K562 (cell line): ENCODE measurements around the gene DDR1. TPM values are rescaled to one million over a fixed set of nuclear protein-coding genes. Genes with fewer than 3 reads are reported as not detected.

Experiments used
- ATAC-seq: fragments of 200-7000 bp; cut with Tn5 transposase; 3 replicates; pipeline ENCODE4 v1.9.1; 2020; ENCODE audit warnings: moderate library complexity
- BruUV-seq: library from RNA; stranded (reverse); fragments of 400-500 nt; replicated peaks from 2 replicates; lab custom pipeline; 2021; lab: Mats Ljungman, UMichigan
- CTCF ChIA-PET: fragments of 300-600 bp; formaldehyde crosslinking; extraction: SDS; loops from one replicate; lab custom pipeline; 2021; ENCODE audit warnings: low intra/inter-chr PET ratio; lab: Yijun Ruan, JAX
- POLR2A ChIA-PET: fragments of 300-600, 350-650 bp; sonication (Branson Sonifier 250); formaldehyde crosslinking; extraction: SDS; loops from one replicate; lab custom pipeline; 2021; ENCODE audit warnings: antibody characterized with exemption, inconsistent platforms; lab: Yijun Ruan, JAX
- DNase-seq, 4 experiments: peaks; one replicate each; pipeline versions ENCODE4 v3.0.0 to v3.0.0-alpha.2; 2011 to 2018; ENCODE audit warnings: low spot score in 3 of 4, mixed read lengths in 3 of 4; ENCODE audit errors: extremely low read depth in 1 of 4
- FAIRE-seq: peaks from 2 replicates; lab custom pipeline; 2011; peaks lifted over from hg19 to GRCh38; lab: Jason Lieb, UNC
- H2AFZ ChIP-seq: 2 replicates; pipeline ENCODE4 v1.6.0; 2011; ENCODE audit warnings: low read depth, low read length, control low read depth, inconsistent platforms
- H3K27ac ChIP-seq: fragments of 200-600 bp; 3 replicates; pipeline ENCODE4 v1.8.0; 2011; ENCODE audit warnings: low read depth, mild to moderate bottlenecking, control low read depth, inconsistent platforms, low read length, moderate library complexity, mixed read lengths; ENCODE audit errors: extremely low read depth
- H3K27me3 ChIP-seq, 2 experiments: fragments of 300-600 bp in 1 of 2; 2 replicates in 1 of 2; 3 replicates in 1 of 2; pipeline versions ENCODE4 v1.6.0 to v1.8.0; 2011; ENCODE audit warnings: inconsistent platforms in 2 of 2, low read length in 2 of 2, mild to moderate bottlenecking in 1 of 2, mixed read lengths in 1 of 2, moderate library complexity in 1 of 2; ENCODE audit not compliant: control insufficient read depth in 2 of 2, insufficient read depth in 2 of 2
- H3K36me3 ChIP-seq: fragments of 300-600 bp; 3 replicates; pipeline ENCODE4 v1.8.0; 2011; ENCODE audit warnings: mild to moderate bottlenecking, low read length, inconsistent platforms; ENCODE audit not compliant: control insufficient read depth, insufficient read depth
- H3K4me1 ChIP-seq, 2 experiments: fragments of 200-600 bp in 1 of 2; replicated peaks in 1 of 2; 2 replicates in 1 of 2; 3 replicates in 1 of 2; pipeline versions ENCODE4 v1.5.1 to v1.8.0; 2011; ENCODE audit warnings: inconsistent platforms in 2 of 2, low read length in 2 of 2, mild to moderate bottlenecking in 1 of 2, mixed read lengths in 1 of 2, moderate library complexity in 1 of 2; ENCODE audit not compliant: control insufficient read depth in 2 of 2, insufficient read depth in 2 of 2
- H3K4me2 ChIP-seq: 2 replicates; pipeline ENCODE4 v1.6.1; 2011; ENCODE audit warnings: low read length, control low read depth, inconsistent platforms, mixed read lengths; ENCODE audit not compliant: insufficient read depth
- H3K4me3 ChIP-seq: fragments of 200-600 bp; sonication (generic), shearing (Covaris generic); 2 replicates; pipeline ENCODE4 v1.5.1; 2016; ENCODE audit warnings: control low read depth, inconsistent platforms
- H3K79me2 ChIP-seq: fragments of 200-600 bp; 3 replicates; pipeline ENCODE4 v1.8.0; 2011; ENCODE audit warnings: low read length, inconsistent platforms; ENCODE audit not compliant: control insufficient read depth, insufficient read depth
- H3K9ac ChIP-seq, 2 experiments: 2 replicates each; pipeline versions ENCODE4 v1.6.0 to v1.6.1; 2011; ENCODE audit warnings: low read depth in 2 of 2, low read length in 2 of 2, control low read depth in 1 of 2, inconsistent platforms in 1 of 2, mild to moderate bottlenecking in 1 of 2, mixed read lengths in 1 of 2; ENCODE audit not compliant: insufficient read depth in 1 of 2
- H3K9me1 ChIP-seq: one replicate; pipeline ENCODE4 v1.6.0; 2011; ENCODE audit warnings: inconsistent platforms, mild to moderate bottlenecking, low read length, moderate library complexity; ENCODE audit not compliant: control insufficient read depth, insufficient read depth
- H3K9me3 ChIP-seq: replicated peaks from 2 replicates; pipeline ENCODE4 v1.5.1; 2011; ENCODE audit warnings: low read depth, low read length, inconsistent platforms; ENCODE audit not compliant: control insufficient read depth, insufficient read depth
- H4K20me1 ChIP-seq: replicated peaks from 2 replicates; pipeline ENCODE4 v1.6.1; 2011; ENCODE audit warnings: low read length, inconsistent platforms, mixed read lengths; ENCODE audit not compliant: control insufficient read depth, insufficient read depth
- BACH1 ChIP-seq: fragments of 200-800 bp; sonication (Bioruptor generic); IDR thresholded peaks from 2 replicates; pipeline ENCODE4 v1.6.1; 2016; ENCODE audit warnings: missing genetic modification characterization, missing compliant biosample characterization
- CBFA2T2 ChIP-seq: fragments of 450-650 bp; conservative IDR thresholded peaks from 2 replicates; pipeline ENCODE4 v1.6.1; 2017; ENCODE audit warnings: mild to moderate bottlenecking
- CBX3 ChIP-seq, 2 experiments: IDR thresholded peaks; 1 replicate in 1 of 2; 2 replicates in 1 of 2; pipeline ENCODE4 v1.6.1; 2012; ENCODE audit warnings: inconsistent platforms in 2 of 2, low read length in 2 of 2, borderline replicate concordance in 1 of 2, control low read depth in 1 of 2
- DPF2 ChIP-seq: fragments of 450-650 bp; IDR thresholded peaks from 2 replicates; pipeline ENCODE4 v1.6.1; 2016
- ETV1 ChIP-seq: fragments of 450-650 bp; conservative IDR thresholded peaks from 2 replicates; pipeline ENCODE4 v1.6.1; 2016; ENCODE audit warnings: missing genetic modification characterization, control low read depth, low read depth, missing compliant biosample characterization
- FIP1L1 ChIP-seq: fragments of 200-400 bp; formaldehyde crosslinking; IDR thresholded peaks from 2 replicates; pipeline ENCODE4 v1.6.1; 2018; ENCODE audit warnings: mild to moderate bottlenecking, low read depth, low read length; ENCODE audit not compliant: poor library complexity, severe bottlenecking
- L3MBTL2 ChIP-seq: fragments of 450-650 bp; IDR thresholded peaks from 2 replicates; pipeline ENCODE4 v1.6.1; 2016; ENCODE audit warnings: mild to moderate bottlenecking, moderate library complexity
- RAD51 ChIP-seq: fragments of 450-650 bp; IDR thresholded peaks from 2 replicates; pipeline ENCODE4 v1.7.1; 2016; ENCODE audit warnings: low read depth, mild to moderate bottlenecking, borderline replicate concordance
- RBM14 ChIP-seq: fragments of 200-400 bp; formaldehyde crosslinking; IDR thresholded peaks from 2 replicates; pipeline ENCODE4 v1.6.1; 2018; ENCODE audit warnings: low read depth, mild to moderate bottlenecking, low read length, moderate library complexity, borderline replicate concordance; ENCODE audit not compliant: insufficient read depth
- RBM15 ChIP-seq: fragments of 200-400 bp; formaldehyde crosslinking; IDR thresholded peaks from 2 replicates; pipeline ENCODE4 v1.6.1; 2018; ENCODE audit warnings: mild to moderate bottlenecking, low read length, moderate library complexity; ENCODE audit not compliant: insufficient read depth
- SMARCA5 ChIP-seq: fragments of 450-650 bp; IDR thresholded peaks from 2 replicates; pipeline ENCODE4 v1.6.1; 2016
- SMC3 ChIP-seq: conservative IDR thresholded peaks from 2 replicates; pipeline ENCODE4 v1.6.1; 2011; ENCODE audit warnings: low read depth, low read length, improper control_type of control experiment; ENCODE audit not compliant: insufficient read depth
- USF2 ChIP-seq: sonication (generic); formaldehyde crosslinking; IDR thresholded peaks from 2 replicates; pipeline ENCODE4 v1.5.0; 2020; ENCODE audit warnings: missing genetic modification reagents
- WGBS: fragments of 100-300 bp; shearing (Covaris generic); methylation state at CpG from one replicate; pipeline ENCODE4 v1.1.6; 2016; ENCODE audit warnings: low coverage, mixed read lengths; ENCODE audit not compliant: insufficient coverage; ENCODE audit errors: missing lambda C conversion rate; 5-methylcytosine and 5-hydroxymethylcytosine counted together
- in situ Hi-C: fragments of 300-500 bp; cut with MboI; formaldehyde crosslinking; loops from 4 replicates; pipeline ENCODE4 v1.15.0; 2018; ENCODE audit warnings: inconsistent platforms, mixed read lengths
- intact Hi-C: fragments of 100-400 bp; cut with micrococcal nuclease; formaldehyde crosslinking; loops from 2 replicates; pipeline ENCODE4 v1.14.2; 2022
- polyA plus RNA-seq, 8 experiments: library from polyadenylated mRNA; depleted of rRNA in 4 of 8; stranded (reverse) in 5 of 8; unstranded in 3 of 8; fragments of >200 nt; fragmentation: Nextera tagmentation in 2 of 8; fragmentation: Illumina TruSeq in 1 of 8; extraction: Ambion mirVana in 2 of 8; extraction: Trizol in 1 of 8; gene quantifications; 2 replicates each; pipeline versions ENCODE4 v1.2.1 to v1.2.3, GENCODE V29; 2011 to 2014; ENCODE audit warnings: inconsistent platforms in 1 of 8, missing spikeins in 1 of 8
- total RNA-seq, 7 experiments: library from RNA; depleted of rRNA in 6 of 7; stranded (reverse); fragments of >200 nt in 6 of 7; fragmentation: Illumina TruSeq in 2 of 7; extraction: Trizol in 2 of 7; gene quantifications; 2 replicates each; pipeline versions ENCODE4 v1.2.1 to v1.2.3, GENCODE V29; 2011 to 2021; ENCODE audit warnings: low replicate concordance in 1 of 7
- TF ChIP-seq, protein P1 (sequence below): sonication (generic); formaldehyde crosslinking; IDR thresholded peaks from 2 replicates; pipeline ENCODE4 v1.9.0; 2022; ENCODE audit warnings: mild to moderate bottlenecking, missing genetic modification reagents
- TF ChIP-seq, protein P2 (sequence below): fragments of 250-450 bp; sonication (Bioruptor Pico); IDR thresholded peaks from 2 replicates; pipeline ENCODE4 v1.8.0; 2022; ENCODE audit warnings: inconsistent platforms, mild to moderate bottlenecking, moderate library complexity, borderline replicate concordance

Gene DDR1
- total and polyA plus RNA-seq, 9 of the 15 experiments (the other 6 are each of a cell fraction or from before 2014, with no cell fraction given), result 1.4 to 44.6 (median 12.2) TPM

DNA sequence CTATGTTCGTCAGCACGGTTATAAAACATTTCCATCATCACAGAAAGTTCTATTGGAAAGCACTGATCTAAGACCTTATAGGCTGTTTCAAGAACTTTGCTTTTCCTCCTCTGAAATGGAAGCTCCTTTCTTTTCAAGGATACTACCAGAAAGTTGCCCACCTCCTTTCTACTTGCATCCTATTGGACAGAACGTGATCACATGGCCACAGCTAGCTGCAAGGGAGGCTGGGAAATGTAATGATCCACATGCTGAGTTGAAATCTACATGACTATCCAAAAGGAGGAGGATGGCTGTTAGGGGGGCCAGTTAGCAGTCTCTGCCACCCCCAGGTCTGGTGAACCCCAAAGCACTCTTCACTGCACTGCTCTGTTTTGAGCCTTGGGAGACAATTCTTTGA is 44.4 kb downstream of the DDR1 start:
- H3K36me3 ChIP-seq, result peaks cover 22% of the 10 kb centered on the region; the same call in 2 of the 3 replicates
- H4K20me1 ChIP-seq, result no peaks in the 10 kb centered on the region
- H3K4me3 ChIP-seq, result no peak overlapping the region
- TF ChIP-seq RBM15 (no peak), RAD51 (peak; percentile 69), SMC3 (no peak), CBX3 (IDR thresholded peaks at IDR 0.05; ENCODE audit: borderline replicate concordance in 1 of 2, low read length in 2 of 2) (peak in 1 of 2 experiments; percentile 96; a peak in 2 of 3 replicates), ETV1 (tag) (no peak), FIP1L1 (no peak), USF2 (CRISPR knock-in tag) (peak; percentile 84), BACH1 (tag) (no peak), SMARCA5 (no peak), L3MBTL2 (0 out of 2 replicates have a peak, but pooled peaks have one; percentile 13), RBM14 (no peak), DPF2 (no peak), CBFA2T2 (0 out of 2 replicates have a peak, but pooled peaks have one; percentile 12)
- TF ChIP-seq, protein P1, sequence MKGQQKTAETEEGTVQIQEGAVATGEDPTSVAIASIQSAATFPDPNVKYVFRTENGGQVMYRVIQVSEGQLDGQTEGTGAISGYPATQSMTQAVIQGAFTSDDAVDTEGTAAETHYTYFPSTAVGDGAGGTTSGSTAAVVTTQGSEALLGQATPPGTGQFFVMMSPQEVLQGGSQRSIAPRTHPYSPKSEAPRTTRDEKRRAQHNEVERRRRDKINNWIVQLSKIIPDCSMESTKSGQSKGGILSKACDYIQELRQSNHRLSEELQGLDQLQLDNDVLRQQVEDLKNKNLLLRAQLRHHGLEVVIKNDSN (CRISPR knock-in tag), result peak; percentile 90
- TF ChIP-seq, protein P2, sequence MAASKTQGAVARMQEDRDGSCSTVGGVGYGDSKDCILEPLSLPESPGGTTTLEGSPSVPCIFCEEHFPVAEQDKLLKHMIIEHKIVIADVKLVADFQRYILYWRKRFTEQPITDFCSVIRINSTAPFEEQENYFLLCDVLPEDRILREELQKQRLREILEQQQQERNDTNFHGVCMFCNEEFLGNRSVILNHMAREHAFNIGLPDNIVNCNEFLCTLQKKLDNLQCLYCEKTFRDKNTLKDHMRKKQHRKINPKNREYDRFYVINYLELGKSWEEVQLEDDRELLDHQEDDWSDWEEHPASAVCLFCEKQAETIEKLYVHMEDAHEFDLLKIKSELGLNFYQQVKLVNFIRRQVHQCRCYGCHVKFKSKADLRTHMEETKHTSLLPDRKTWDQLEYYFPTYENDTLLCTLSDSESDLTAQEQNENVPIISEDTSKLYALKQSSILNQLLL (CRISPR knock-in tag), result no peak
- H3K27ac ChIP-seq, result no peak overlapping the region
- CTCF ChIA-PET, result no interaction called here
- no peaks in the 10 kb centered on the region for H3K9me1 ChIP-seq
- ATAC-seq (no peak), FAIRE-seq (peak; percentile 51), DNase-seq (peak in 2 of 4 experiments; percentile 46 to 48)
- intact Hi-C loops (no loop called here), in situ Hi-C loops (no loop called here)
- H2AFZ ChIP-seq, result no peak overlapping the region
- peaks cover 0 to 13% of the 10 kb centered on the region in 2 experiments; a peak in 2 of 5 replicates for H3K27me3 ChIP-seq
- POLR2A ChIA-PET, result interaction anchor here (0.6 to 2.4 kb wide), 3 partner anchors 8 to 84 kb away, joined by 3 to 12 read pairs (median 6); no protein-coding TSS in a partner anchor
- no peaks in the 10 kb centered on the region for H3K79me2 ChIP-seq
- no peak overlapping the region for H3K9ac ChIP-seq
- no TSS peak for BruUV-seq
- no peak overlapping the region for H3K4me2 ChIP-seq
- H3K4me1 ChIP-seq, result peaks cover 0 to 7% of the 10 kb centered on the region in 2 experiments; a peak in 2 of 5 replicates
- WGBS, result 91% methylated on average over 3 of the region's 3 CpGs
- H3K9me3 ChIP-seq, result peaks cover 4% of the 10 kb centered on the region; the same call in 1 of the 2 replicates
